GM23338 (cell line): ENCODE results near the gene POLA1. TPM values are rescaled to one million over a fixed set of nuclear protein-coding genes. Genes with fewer than 3 reads are reported as not detected.

Experiments used
- ATAC-seq: fragments of 200-7000 bp; cut with Tn5 transposase; 3 replicates; pipeline ENCODE4 v1.9.1; 2020
- DNase-seq: peaks from one replicate; pipeline ENCODE4 v3.0.0-alpha.2; 2015; ENCODE audit warnings: low spot score
- H2AFZ ChIP-seq: fragments of 200-600 bp; sonication (generic); 2 replicates; pipeline ENCODE4 v1.8.0; 2016; ENCODE audit warnings: antibody characterized with exemption, mild to moderate bottlenecking, moderate library complexity
- H3F3A ChIP-seq: fragments of 200-600 bp; sonication (generic); replicated peaks from 2 replicates; pipeline ENCODE4 v1.8.0; 2017; ENCODE audit warnings: antibody characterized with exemption, mixed run types, low read depth
- H3K27ac ChIP-seq: fragments of 200-600 bp; sonication (generic); 2 replicates; pipeline ENCODE4 v1.6.1; 2016; ENCODE audit warnings: low read depth
- H3K27me3 ChIP-seq: fragments of 200-600 bp; sonication (generic); 2 replicates; pipeline ENCODE4 v1.8.0; 2016; ENCODE audit warnings: mild to moderate bottlenecking, mixed run types, moderate library complexity; ENCODE audit not compliant: insufficient read depth
- H3K36me3 ChIP-seq: fragments of 200-600 bp; sonication (generic); 2 replicates; pipeline ENCODE4 v1.8.0; 2016; ENCODE audit warnings: mild to moderate bottlenecking; ENCODE audit not compliant: insufficient read depth
- H3K4me1 ChIP-seq: fragments of 200-600 bp; sonication (generic); 2 replicates; pipeline ENCODE4 v1.8.0; 2016; ENCODE audit warnings: mild to moderate bottlenecking, moderate library complexity; ENCODE audit not compliant: insufficient read depth
- H3K4me2 ChIP-seq: fragments of 200-600 bp; sonication (generic); 2 replicates; pipeline ENCODE4 v1.7.1; 2017; ENCODE audit warnings: mixed run types
- H3K4me3 ChIP-seq: fragments of 200-600 bp; sonication (generic); 2 replicates; pipeline ENCODE4 v1.6.1; 2016; ENCODE audit warnings: mixed run types
- H3K79me2 ChIP-seq: fragments of 200-600 bp; sonication (generic); replicated peaks from 2 replicates; pipeline ENCODE4 v1.8.0; 2017; ENCODE audit warnings: mild to moderate bottlenecking; ENCODE audit not compliant: insufficient read depth
- H3K9me2 ChIP-seq: fragments of 200-600 bp; sonication (generic); 2 replicates; pipeline ENCODE4 v1.8.0; 2017; ENCODE audit not compliant: insufficient read depth
- H4K20me1 ChIP-seq: fragments of 200-600 bp; sonication (generic); replicated peaks from 2 replicates; pipeline ENCODE4 v1.8.0; 2017; ENCODE audit warnings: mild to moderate bottlenecking; ENCODE audit not compliant: insufficient read depth
- H3K27ac Mint-ChIP-seq: 2 replicates; pipeline ENCODE4 v1.8.0; 2020; ENCODE audit warnings: inconsistent platforms, mild to moderate bottlenecking, moderate library complexity, mixed read lengths
- H3K27me3 Mint-ChIP-seq: 3 replicates; pipeline ENCODE4 v1.8.0; 2022; ENCODE audit warnings: low read depth, mild to moderate bottlenecking, moderate library complexity, mixed read lengths, inconsistent platforms; ENCODE audit not compliant: insufficient read depth, poor library complexity
- H3K36me3 Mint-ChIP-seq: 3 replicates; pipeline ENCODE4 v1.8.0; 2021; ENCODE audit warnings: low read depth, mild to moderate bottlenecking, inconsistent platforms, moderate library complexity, mixed read lengths
- H3K4me1 Mint-ChIP-seq: 3 replicates; pipeline ENCODE4 v1.8.0; 2020; ENCODE audit warnings: mild to moderate bottlenecking, inconsistent platforms, mixed read lengths
- H3K4me3 Mint-ChIP-seq: 3 replicates; pipeline ENCODE4 v1.8.0; 2021; ENCODE audit warnings: moderate library complexity, mild to moderate bottlenecking, inconsistent platforms, mixed read lengths
- H3K9me3 Mint-ChIP-seq: 3 replicates; pipeline ENCODE4 v1.8.0; 2020; ENCODE audit warnings: moderate library complexity, mild to moderate bottlenecking, inconsistent platforms, mixed read lengths
- CTCF ChIP-seq, 2 experiments: fragments of 200-600 bp in 1 of 2; sonication (generic) in 1 of 2; conservative IDR thresholded peaks; 2 replicates each; pipeline versions ENCODE4 v1.5.1 to v1.6.1; 2016 to 2017; ENCODE audit warnings: antibody characterized with exemption in 2 of 2, low read depth in 2 of 2, mild to moderate bottlenecking in 2 of 2, moderate library complexity in 1 of 2
- ETS1 ChIP-seq: IDR thresholded peaks from 2 replicates; pipeline ENCODE4 v1.6.1; 2016; ENCODE audit warnings: antibody characterized with exemption
- EZH2 ChIP-seq: fragments of 200-600 bp; sonication (generic); IDR thresholded peaks from one replicate; pipeline ENCODE4 v1.8.0; 2017; ENCODE audit warnings: antibody characterized with exemption, mild to moderate bottlenecking, low read depth; ENCODE audit not compliant: unreplicated experiment
- EZH2phosphoT487 ChIP-seq: fragments of 200-600 bp; sonication (generic); IDR thresholded peaks from one replicate; pipeline ENCODE4 v1.8.1; 2018; ENCODE audit warnings: antibody characterized with exemption; ENCODE audit not compliant: unreplicated experiment
- NANOG ChIP-seq: IDR thresholded peaks from 2 replicates; pipeline ENCODE4 v1.6.1; 2016; ENCODE audit warnings: antibody characterized with exemption, borderline replicate concordance
- ZNF114 ChIP-seq: fragments of 250-450 bp; sonication (Bioruptor Pico); IDR thresholded peaks from 2 replicates; pipeline ENCODE4 v1.5.0; 2020; ENCODE audit warnings: mild to moderate bottlenecking, moderate library complexity
- ZNF462 ChIP-seq: fragments of 250-450 bp; sonication (Bioruptor Pico); IDR thresholded peaks from 2 replicates; pipeline ENCODE4 v1.5.0; 2020; ENCODE audit warnings: mild to moderate bottlenecking, moderate library complexity
- polyA plus RNA-seq: library from polyadenylated mRNA; unstranded; fragments of >200 nt; fragmentation: Nextera tagmentation; extraction: Ambion mirVana; gene quantifications from 2 replicates; pipeline ENCODE4 v1.2.1, GENCODE V29; 2016
- total RNA-seq: library from RNA; depleted of rRNA; stranded (reverse); fragments of >200 nt; shearing (Covaris generic); gene quantifications from 2 replicates; pipeline ENCODE4 v1.2.3, GENCODE V29; 2014

The POLA1 gene
- total and polyA plus RNA-seq, 2 experiments from 2014 or later, result 12.6 to 36.6 TPM

- no peak for TF ChIP-seq CTCF (conservative IDR thresholded peaks at IDR 0.05; ENCODE audit: low read depth in 2 of 2)
Observed at GRCh38 chrX:24920769-24921168, 227.1 kb downstream of the POLA1 start (continued).

GRCh38 chrX:24925430-24925829 lies 231.7 kb downstream of the POLA1 start:
- Mint-ChIP-seq H3K27me3 (no peaks in the 10 kb centered on the region), H3K9me3 (no peaks in the 10 kb centered on the region), H3K4me1 (peaks cover 11% of the 10 kb centered on the region; the same call in 2 of the 3 replicates), H3K36me3 (peaks cover 4% of the 10 kb centered on the region; the same call in 2 of the 3 replicates), H3K4me3 (no peak overlapping the region), H3K27ac (no peak overlapping the region; the same call in 1 of the 2 replicates)
- Histone ChIP-seq H3F3A (no peaks in the 10 kb centered on the region), H3K27me3 (no peaks in the 10 kb centered on the region), H2AFZ (no peak overlapping the region), H3K9me2 (no peaks in the 10 kb centered on the region), H3K4me1 (0 out of 2 replicates have a peak, but pooled peaks cover 3% of the 10 kb centered on the region), H3K4me2 (no peak overlapping the region), H4K20me1 (no peaks in the 10 kb centered on the region; the same call in 1 of the 2 replicates), H3K79me2 (no peaks in the 10 kb centered on the region), H3K36me3 (no peaks in the 10 kb centered on the region), H3K27ac (no peak overlapping the region), H3K4me3 (no peak overlapping the region)
- DNase-seq (no peak), ATAC-seq (no peak)
- TF ChIP-seq ZNF114, result no peak
- TF ChIP-seq NANOG, result no peak
- no peak for TF ChIP-seq EZH2phosphoT487
- TF ChIP-seq EZH2, result no peak
- TF ChIP-seq ETS1, result no peak
- no peak for TF ChIP-seq ZNF462 (CRISPR knock-in tag)
- no peak for TF ChIP-seq CTCF (conservative IDR thresholded peaks at IDR 0.05; ENCODE audit: low read depth in 2 of 2)
